Bronchial epithelial cell (primary cell): ENCODE measurements around the gene IL34. TPM values are rescaled to one million over a fixed set of nuclear protein-coding genes. Genes with fewer than 3 reads are reported as not detected.

ENCODE experiments used
- DNase-seq: peaks from one replicate; pipeline ENCODE4 v3.0.0-alpha.2; 2010; ENCODE audit warnings: low read depth
- FAIRE-seq: peaks from 2 replicates; lab custom pipeline; 2011; peaks lifted over from hg19 to GRCh38; lab: Jason Lieb, UNC
- H3K27me3 ChIP-seq: 2 replicates; pipeline ENCODE4 v1.5.1; 2011; ENCODE audit warnings: low read length; ENCODE audit not compliant: control insufficient read depth, insufficient read depth
- H3K36me3 ChIP-seq: 2 replicates; pipeline ENCODE4 v1.5.1; 2011; ENCODE audit warnings: low read length; ENCODE audit not compliant: control insufficient read depth, insufficient read depth
- H3K4me3 ChIP-seq: 2 replicates; pipeline ENCODE4 v1.5.1; 2011; ENCODE audit warnings: mild to moderate bottlenecking, low read depth, low read length, control low read depth
- CTCF ChIP-seq: IDR thresholded peaks from 2 replicates; pipeline ENCODE4 v1.5.1; 2011; ENCODE audit warnings: mild to moderate bottlenecking, moderate library complexity, low read length, control low read depth, inconsistent platforms; ENCODE audit not compliant: insufficient read depth, severe bottlenecking
- total RNA-seq: library from RNA; depleted of rRNA; stranded (reverse); fragments of >200 nt; gene quantifications from 2 replicates; pipeline ENCODE4 v1.2.1, GENCODE V29; 2014

Gene IL34
- total RNA-seq, 1 donor from 2014 or later, result 0.26 TPM

- TF ChIP-seq CTCF, result no peak
- no peaks in the 10 kb centered on the region for H3K27me3 ChIP-seq
- H3K36me3 ChIP-seq, result peaks cover 1% of the 10 kb centered on the region
- DNase-seq, result no peak
- FAIRE-seq, result no peak
- no peak overlapping the region for H3K4me3 ChIP-seq
Measured at GRCh38 chr16:70696355-70696754, 50.0 kb downstream of the IL34 start.

GRCh38 chr16:70696952-70697593 is 50.7 kb downstream of the IL34 start:
- Histone ChIP-seq H3K4me3 (no peak overlapping the region), H3K27me3 (no peaks in the 10 kb centered on the region), H3K36me3 (peaks cover 1% of the 10 kb centered on the region)
- TF ChIP-seq CTCF, result no peak
- FAIRE-seq, result no peak
- DNase-seq, result peak; percentile 48

GRCh38 chr16:70697594-70698170 is 51.3 kb downstream of the IL34 start:
- no peak overlapping the region for H3K4me3 ChIP-seq

GRCh38 chr16:70698901-70699300 is 52.5 kb downstream of the IL34 start:
- no peak for TF ChIP-seq CTCF
- H3K27me3 ChIP-seq, result no peaks in the 10 kb centered on the region
- H3K36me3 ChIP-seq, result peaks cover 1% of the 10 kb centered on the region
- no peak overlapping the region for H3K4me3 ChIP-seq
- no peak for DNase-seq
- FAIRE-seq, result no peak

More at GRCh38 chr16:70697594-70698170, 51.3 kb downstream of the IL34 start:
- Histone ChIP-seq H3K27me3 (no peaks in the 10 kb centered on the region), H3K36me3 (peaks cover 1% of the 10 kb centered on the region)
- FAIRE-seq, result no peak
- DNase-seq, result no peak
- no peak for TF ChIP-seq CTCF

GRCh38 chr16:70699696-70700095 is 53.3 kb downstream of the IL34 start:
- no peak for FAIRE-seq
- DNase-seq, result peak; percentile 50
- no peak overlapping the region for H3K4me3 ChIP-seq

More at GRCh38 chr16:70699696-70700095, 53.3 kb downstream of the IL34 start:
- Histone ChIP-seq H3K27me3 (no peaks in the 10 kb centered on the region), H3K36me3 (peaks cover 1% of the 10 kb centered on the region)
- TF ChIP-seq CTCF, result no peak
